Retinal pigment epithelial cell (primary cell): ENCODE results near the gene SLC25A45.

Source experiments
- DNase-seq: peaks from one replicate; pipeline ENCODE4 v3.0.0-alpha.2; 2010; ENCODE audit warnings: low read depth
- H3K4me3 ChIP-seq: 2 replicates; pipeline ENCODE4 v1.5.1; 2011; ENCODE audit warnings: mild to moderate bottlenecking, low read length, control low read depth, moderate library complexity
- CTCF ChIP-seq: conservative IDR thresholded peaks from 2 replicates; pipeline ENCODE4 v1.5.1; 2011; ENCODE audit warnings: low read depth, low read length, control low read depth, inconsistent platforms

SLC25A45 gene

GRCh38 chr11:65327021-65327420, 55.4 kb downstream of the SLC25A45 start:
- TF ChIP-seq CTCF: no peak
- DNase-seq: no peak
- H3K4me3 ChIP-seq: no peak overlapping the region

GRCh38 chr11:65325435-65325834, 57.0 kb downstream of the SLC25A45 start:
- no peak overlapping the region for H3K4me3 ChIP-seq
- DNase-seq: no peak
- TF ChIP-seq CTCF: no peak
